Measurements from ENCODE around the gene SLC37A2.

SLC37A2 gene

DNA sequence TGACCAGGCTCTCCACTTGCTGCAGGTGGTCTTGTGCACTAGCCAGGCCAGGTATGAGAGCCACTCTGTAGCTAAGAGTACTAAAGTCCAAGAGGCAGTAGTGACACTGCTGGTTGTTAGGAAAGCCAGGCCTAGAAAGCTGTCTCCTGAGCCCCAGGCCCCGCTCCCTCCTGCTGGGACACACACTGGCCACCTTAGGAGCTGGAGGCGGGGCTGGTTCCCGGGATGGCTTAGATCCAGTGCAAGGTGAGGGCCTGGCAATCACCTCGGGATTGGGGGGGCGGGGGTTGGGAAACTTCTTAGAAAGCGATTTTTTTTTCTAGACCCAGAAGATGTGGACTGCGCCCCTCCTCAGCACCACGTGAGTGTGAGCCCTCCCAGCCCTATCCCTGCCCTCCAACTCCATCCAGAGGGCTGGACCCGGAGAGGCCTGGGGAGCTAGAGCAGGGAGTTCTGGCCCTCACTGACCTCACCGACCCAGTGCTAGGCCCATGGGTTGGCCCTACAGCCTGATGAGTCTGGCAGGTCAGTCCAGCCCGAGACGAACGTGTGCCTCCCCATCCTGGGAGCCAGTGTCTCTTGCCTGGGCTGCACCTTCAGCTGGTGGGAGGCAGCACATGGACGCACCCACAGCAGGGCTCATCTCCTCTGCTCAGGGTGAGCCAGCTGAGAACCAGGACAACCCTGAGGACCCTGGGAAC lies 18.1 kb downstream of the SLC37A2 start:
- no peak overlapping the region for H3K4me2 ChIP-seq (ENCODE audit: low read length)
- no peaks in the 10 kb centered on the region for H3K36me3 ChIP-seq (ENCODE audit: control insufficient read depth, low read length)
- TF ChIP-seq, protein P1, sequence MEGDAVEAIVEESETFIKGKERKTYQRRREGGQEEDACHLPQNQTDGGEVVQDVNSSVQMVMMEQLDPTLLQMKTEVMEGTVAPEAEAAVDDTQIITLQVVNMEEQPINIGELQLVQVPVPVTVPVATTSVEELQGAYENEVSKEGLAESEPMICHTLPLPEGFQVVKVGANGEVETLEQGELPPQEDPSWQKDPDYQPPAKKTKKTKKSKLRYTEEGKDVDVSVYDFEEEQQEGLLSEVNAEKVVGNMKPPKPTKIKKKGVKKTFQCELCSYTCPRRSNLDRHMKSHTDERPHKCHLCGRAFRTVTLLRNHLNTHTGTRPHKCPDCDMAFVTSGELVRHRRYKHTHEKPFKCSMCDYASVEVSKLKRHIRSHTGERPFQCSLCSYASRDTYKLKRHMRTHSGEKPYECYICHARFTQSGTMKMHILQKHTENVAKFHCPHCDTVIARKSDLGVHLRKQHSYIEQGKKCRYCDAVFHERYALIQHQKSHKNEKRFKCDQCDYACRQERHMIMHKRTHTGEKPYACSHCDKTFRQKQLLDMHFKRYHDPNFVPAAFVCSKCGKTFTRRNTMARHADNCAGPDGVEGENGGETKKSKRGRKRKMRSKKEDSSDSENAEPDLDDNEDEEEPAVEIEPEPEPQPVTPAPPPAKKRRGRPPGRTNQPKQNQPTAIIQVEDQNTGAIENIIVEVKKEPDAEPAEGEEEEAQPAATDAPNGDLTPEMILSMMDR (IDR thresholded peaks at IDR 0.05; ENCODE audit: low read depth, low read length, poor library complexity, severe bottlenecking): no peak
- no peak for TF ChIP-seq EZH2phosphoT487 (IDR thresholded peaks at IDR 0.05; ENCODE audit: borderline replicate concordance, low read length)
- no peak overlapping the region for H3K27ac ChIP-seq (ENCODE audit: low read depth, low read length)
- H4K20me1 ChIP-seq (ENCODE audit: control insufficient read depth, insufficient read depth, low read depth, low read length): no peaks in the 10 kb centered on the region
- H3K4me1 ChIP-seq (ENCODE audit: control insufficient read depth, low read length): no peaks in the 10 kb centered on the region
- no peaks in the 10 kb centered on the region for H3K9me3 ChIP-seq (ENCODE audit: control insufficient read depth, insufficient read depth, low read length)
- H3K79me2 ChIP-seq (ENCODE audit: control insufficient read depth, low read length): no peaks in the 10 kb centered on the region
- no peak overlapping the region for H3K4me3 ChIP-seq (ENCODE audit: low read length)
- no peaks in the 10 kb centered on the region for H3K9me2 ChIP-seq (replicated peaks; ENCODE audit: control insufficient read depth, low read length)
- no peaks in the 10 kb centered on the region for H3F3A ChIP-seq (ENCODE audit: control insufficient read depth, insufficient read depth)
- H3K27me3 ChIP-seq (ENCODE audit: control insufficient read depth, low read length): no peaks in the 10 kb centered on the region

DNA sequence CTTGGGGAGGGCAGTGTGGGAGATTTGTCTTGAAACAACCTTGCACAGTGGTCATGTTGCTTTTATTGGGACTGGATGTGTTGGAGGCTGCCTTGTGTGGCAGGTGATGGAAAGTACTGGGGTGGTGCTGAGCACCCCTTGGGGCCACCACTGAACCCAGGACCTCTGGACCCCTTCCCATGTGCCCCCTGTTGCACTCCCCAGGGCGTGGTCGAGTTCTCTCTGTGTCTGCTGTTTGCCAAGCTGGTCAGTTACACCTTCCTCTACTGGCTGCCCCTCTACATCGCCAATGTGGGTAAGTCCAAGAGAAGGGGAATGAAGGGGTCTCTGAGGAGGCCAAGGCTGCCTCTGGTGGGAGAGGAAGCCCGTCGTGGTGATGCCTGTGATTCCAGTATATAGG lies 18.9 kb downstream of the SLC37A2 start:
- H3K36me3 ChIP-seq (ENCODE audit: control insufficient read depth, low read length): no peaks in the 10 kb centered on the region
- no peak overlapping the region for H3K4me2 ChIP-seq (ENCODE audit: low read length)
- no peaks in the 10 kb centered on the region for H3K4me1 ChIP-seq (ENCODE audit: control insufficient read depth, low read length)
- no peak overlapping the region for H3K4me3 ChIP-seq (ENCODE audit: low read length)
- H3K27me3 ChIP-seq (ENCODE audit: control insufficient read depth, low read length): no peaks in the 10 kb centered on the region
- no peaks in the 10 kb centered on the region for H4K20me1 ChIP-seq (ENCODE audit: control insufficient read depth, insufficient read depth, low read depth, low read length)
- no peaks in the 10 kb centered on the region for H3F3A ChIP-seq (ENCODE audit: control insufficient read depth, insufficient read depth)
- no peaks in the 10 kb centered on the region for H3K9me3 ChIP-seq (ENCODE audit: control insufficient read depth, insufficient read depth, low read length)
- H3K9me2 ChIP-seq (replicated peaks; ENCODE audit: control insufficient read depth, low read length): no peaks in the 10 kb centered on the region
- H3K27ac ChIP-seq (ENCODE audit: low read depth, low read length): no peak overlapping the region
- TF ChIP-seq, protein P1 (IDR thresholded peaks at IDR 0.05; ENCODE audit: low read depth, low read length, poor library complexity, severe bottlenecking): no peak
- TF ChIP-seq EZH2phosphoT487 (IDR thresholded peaks at IDR 0.05; ENCODE audit: borderline replicate concordance, low read length): no peak
- H3K79me2 ChIP-seq (ENCODE audit: control insufficient read depth, low read length): no peaks in the 10 kb centered on the region

DNA sequence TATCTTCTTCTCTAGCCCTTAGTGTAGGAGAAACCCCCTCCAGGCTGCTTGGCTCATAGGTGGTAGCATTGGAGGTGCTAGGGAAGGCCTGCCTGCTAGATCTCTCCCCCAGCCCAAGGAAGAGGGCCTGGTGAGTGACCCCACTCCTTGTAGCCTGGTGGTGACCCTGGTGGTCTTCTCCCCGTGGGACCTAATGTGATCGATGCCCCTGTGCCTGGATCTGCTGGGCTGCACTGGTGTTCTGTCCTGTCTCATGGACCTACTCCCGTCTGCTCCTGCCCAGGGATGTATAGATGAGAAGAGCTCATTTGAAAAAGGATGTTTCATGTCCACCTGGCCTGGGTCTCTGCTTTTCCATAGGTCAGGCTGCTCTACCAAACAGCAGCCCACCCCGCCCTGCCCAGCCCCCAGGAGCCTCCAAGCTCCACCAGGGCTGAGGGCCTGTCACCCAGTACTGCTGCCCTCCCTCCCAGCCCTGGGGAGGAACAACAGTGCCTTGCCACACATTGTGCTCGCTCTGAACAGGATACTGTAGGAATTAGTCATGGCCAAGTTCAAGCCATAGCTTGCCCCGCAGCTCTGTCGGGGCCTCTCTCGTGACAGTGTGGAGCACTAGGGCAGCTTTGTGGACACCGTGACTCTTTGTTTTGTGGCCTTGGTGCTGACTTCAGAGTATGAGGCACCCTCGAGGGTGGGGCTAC lies 19.7 kb downstream of the SLC37A2 start:
- Histone ChIP-seq H3K4me2 (ENCODE audit: low read length) (no peak overlapping the region), H3K27me3 (ENCODE audit: control insufficient read depth, low read length) (no peaks in the 10 kb centered on the region), H3K79me2 (ENCODE audit: control insufficient read depth, low read length) (no peaks in the 10 kb centered on the region), H3K9me2 (replicated peaks; ENCODE audit: control insufficient read depth, low read length) (no peaks in the 10 kb centered on the region), H3K27ac (ENCODE audit: low read depth, low read length) (no peak overlapping the region), H3F3A (ENCODE audit: control insufficient read depth, insufficient read depth) (no peaks in the 10 kb centered on the region), H4K20me1 (ENCODE audit: control insufficient read depth, insufficient read depth, low read depth, low read length) (no peaks in the 10 kb centered on the region), H3K9me3 (ENCODE audit: control insufficient read depth, insufficient read depth, low read length) (no peaks in the 10 kb centered on the region), H3K4me3 (ENCODE audit: low read length) (no peak overlapping the region), H3K36me3 (ENCODE audit: control insufficient read depth, low read length) (no peaks in the 10 kb centered on the region), H3K4me1 (ENCODE audit: control insufficient read depth, low read length) (no peaks in the 10 kb centered on the region)
- TF ChIP-seq EZH2phosphoT487 (IDR thresholded peaks at IDR 0.05; ENCODE audit: borderline replicate concordance, low read length): no peak
- TF ChIP-seq, protein P1 (IDR thresholded peaks at IDR 0.05; ENCODE audit: low read depth, low read length, poor library complexity, severe bottlenecking): no peak
